ENCODE measurements around the gene CAB39. TPM values are rescaled to one million over a fixed set of nuclear protein-coding genes. Genes with fewer than 3 reads are reported as not detected.

The CAB39 gene
- total and polyA plus RNA-seq, 2 donors (not counting 1 experiment from before 2014, with no cell fraction given), result 21.7 to 75.7 TPM

DNA sequence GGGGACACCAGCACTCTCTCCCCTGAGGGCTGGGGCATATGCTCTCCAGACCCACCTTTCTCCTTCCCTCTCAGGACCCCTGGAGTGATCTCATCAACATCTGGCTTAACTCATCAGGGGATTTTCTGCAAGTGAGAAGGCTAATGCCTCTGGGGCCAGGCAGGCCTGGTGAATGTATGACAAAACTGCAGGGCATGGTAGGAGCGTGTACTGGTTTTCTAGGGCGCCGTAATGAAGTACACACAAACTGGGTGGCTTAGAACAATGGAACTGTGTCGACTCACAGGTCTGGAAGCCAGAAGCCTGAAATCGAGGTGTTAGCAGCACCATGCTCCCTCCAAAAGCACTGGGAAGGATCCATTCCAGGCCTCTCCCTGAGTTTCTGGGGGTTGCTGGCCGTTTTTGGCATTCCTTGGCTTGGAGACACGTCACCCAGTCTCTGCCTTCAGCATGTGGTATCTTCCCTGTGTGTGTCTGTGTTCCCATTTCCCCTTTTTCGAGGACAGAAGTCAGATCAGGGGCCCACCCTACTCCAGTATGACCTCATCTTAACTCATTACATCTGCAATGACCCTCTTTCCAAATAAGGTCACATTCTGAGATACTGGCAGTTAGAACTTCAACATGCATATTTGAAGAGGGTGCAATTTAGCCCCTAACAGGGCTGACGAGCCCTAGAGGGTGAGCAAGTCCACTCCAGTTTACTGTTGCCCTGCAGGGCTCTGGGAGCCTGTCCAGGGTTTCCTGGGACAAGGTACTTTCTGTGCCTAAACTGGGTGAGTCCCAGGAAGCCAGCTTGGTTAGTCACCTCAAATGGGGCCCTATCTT, 45.5 kb upstream of the CAB39 start:
- peak; percentile 39 for ATAC-seq (ENCODE audit: low read depth)
- peaks cover 64% of the 10 kb centered on the region for H3K4me1 Mint-ChIP-seq
- intact Hi-C loops (cut with micrococcal nuclease), result no loop called here
- Histone ChIP-seq H3K27me3 (replicated peaks in 1 of 4; ENCODE audit: control extremely low read depth in 1 of 4, control insufficient read depth in 3 of 4, insufficient read depth in 4 of 4, low read length in 3 of 4) (no peaks in the 10 kb centered on the region), H3K4me1 (ENCODE audit: control insufficient read depth in 2 of 2, insufficient read depth in 2 of 2, low read length in 2 of 2) (peaks cover 44 to 68% of the 10 kb centered on the region in 2 donors), H3K79me2 (ENCODE audit: control insufficient read depth, insufficient read depth, low read length) (no peaks in the 10 kb centered on the region), H3K9ac (ENCODE audit: low read length) (no peak overlapping the region), H3K27ac (ENCODE audit: low read length in 2 of 2) (no peak overlapping the region), H3K36me3 (replicated peaks in 1 of 2; ENCODE audit: control extremely low read depth in 1 of 2, control insufficient read depth in 1 of 2, extremely low read depth in 1 of 2, insufficient read depth in 2 of 2, low read length in 1 of 2) (no peaks in the 10 kb centered on the region), H3K9me3 (ENCODE audit: control extremely low read depth in 1 of 3, control insufficient read depth in 2 of 3, insufficient read depth in 1 of 3, low read length in 2 of 3) (no peaks in the 10 kb centered on the region), H2AFZ (ENCODE audit: insufficient read depth, low read depth, low read length, poor library complexity, severe bottlenecking) (no peak overlapping the region), H4K20me1 (ENCODE audit: control insufficient read depth, insufficient read depth, low read length, poor library complexity, severe bottlenecking) (no peaks in the 10 kb centered on the region), H3K4me2 (replicated peaks; ENCODE audit: low read depth, low read length, poor library complexity, severe bottlenecking) (no peak overlapping the region), H3K4me3 (ENCODE audit: control extremely low read depth in 1 of 5, extremely low read depth in 1 of 5, insufficient read depth in 1 of 5, low read depth in 2 of 5, low read length in 4 of 5) (no peak overlapping the region)
- ChIA-PET POLR2A (interaction anchor here (0.7 kb wide), 1 partner anchor 28 kb away, joined by 4 read pairs; no protein-coding TSS in a partner anchor), CTCF (no interaction called here)
- H3K27ac Mint-ChIP-seq, result peak overlapping the region; percentile 67
- TF ChIP-seq EZH2 (IDR thresholded peaks at IDR 0.05; ENCODE audit: borderline replicate concordance, insufficient read depth, low read depth, low read length, poor library complexity, severe bottlenecking), result no peak
- TF ChIP-seq, protein P1, sequence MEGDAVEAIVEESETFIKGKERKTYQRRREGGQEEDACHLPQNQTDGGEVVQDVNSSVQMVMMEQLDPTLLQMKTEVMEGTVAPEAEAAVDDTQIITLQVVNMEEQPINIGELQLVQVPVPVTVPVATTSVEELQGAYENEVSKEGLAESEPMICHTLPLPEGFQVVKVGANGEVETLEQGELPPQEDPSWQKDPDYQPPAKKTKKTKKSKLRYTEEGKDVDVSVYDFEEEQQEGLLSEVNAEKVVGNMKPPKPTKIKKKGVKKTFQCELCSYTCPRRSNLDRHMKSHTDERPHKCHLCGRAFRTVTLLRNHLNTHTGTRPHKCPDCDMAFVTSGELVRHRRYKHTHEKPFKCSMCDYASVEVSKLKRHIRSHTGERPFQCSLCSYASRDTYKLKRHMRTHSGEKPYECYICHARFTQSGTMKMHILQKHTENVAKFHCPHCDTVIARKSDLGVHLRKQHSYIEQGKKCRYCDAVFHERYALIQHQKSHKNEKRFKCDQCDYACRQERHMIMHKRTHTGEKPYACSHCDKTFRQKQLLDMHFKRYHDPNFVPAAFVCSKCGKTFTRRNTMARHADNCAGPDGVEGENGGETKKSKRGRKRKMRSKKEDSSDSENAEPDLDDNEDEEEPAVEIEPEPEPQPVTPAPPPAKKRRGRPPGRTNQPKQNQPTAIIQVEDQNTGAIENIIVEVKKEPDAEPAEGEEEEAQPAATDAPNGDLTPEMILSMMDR (IDR thresholded peaks at IDR 0.05), result no peak
- peak; percentile 52 for DNase-seq
- no peaks in the 10 kb centered on the region for H3K27me3 Mint-ChIP-seq
- H3K4me3 Mint-ChIP-seq, result no peak overlapping the region
- WGBS (ENCODE audit: insufficient coverage), result 66% methylated on average over 9 of the region's 9 CpGs
- H3K9me3 Mint-ChIP-seq (ENCODE audit: insufficient read depth), result no peaks in the 10 kb centered on the region

All from B cell (primary cell).